Right hindlimb (tissue), 1 donor: ENCODE measurements around the gene TAF6.

Experiments
- DNase-seq: peaks from one replicate; pipeline ENCODE4 v3.0.0-alpha.2; 2018

The TAF6 gene

DNA sequence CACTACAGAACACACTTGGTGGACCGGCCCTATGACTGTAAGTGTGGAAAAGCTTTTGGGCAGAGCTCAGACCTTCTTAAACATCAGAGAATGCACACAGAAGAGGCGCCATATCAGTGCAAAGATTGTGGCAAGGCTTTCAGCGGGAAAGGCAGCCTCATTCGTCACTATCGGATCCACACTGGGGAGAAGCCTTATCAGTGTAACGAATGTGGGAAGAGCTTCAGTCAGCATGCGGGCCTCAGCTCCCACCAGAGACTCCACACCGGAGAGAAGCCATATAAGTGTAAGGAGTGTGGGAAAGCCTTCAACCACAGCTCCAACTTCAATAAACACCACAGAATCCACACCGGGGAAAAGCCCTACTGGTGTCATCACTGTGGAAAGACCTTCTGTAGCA lies 55.0 kb downstream of the TAF6 start:
- DNase-seq = no peak

DNA sequence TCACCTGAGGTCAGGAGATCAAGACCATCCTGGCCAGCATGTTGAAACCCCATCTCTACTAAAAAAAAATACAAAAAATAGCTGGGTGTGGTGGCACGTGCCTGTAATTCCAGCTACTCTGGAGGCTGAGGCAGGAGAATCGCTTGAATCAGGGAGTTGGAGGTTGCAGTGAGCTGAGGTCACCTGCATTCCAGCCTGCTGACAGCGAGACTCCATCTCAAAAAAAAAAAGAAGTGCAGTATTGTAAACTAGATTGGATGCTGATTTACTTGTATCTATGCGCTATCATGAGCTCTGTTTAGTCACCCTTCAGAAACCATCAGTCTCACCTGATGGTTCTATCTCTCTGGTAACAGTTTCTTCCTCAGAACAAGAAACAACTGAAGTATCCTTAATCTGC lies 55.8 kb downstream of the TAF6 start:
- DNase-seq = no peak

DNA sequence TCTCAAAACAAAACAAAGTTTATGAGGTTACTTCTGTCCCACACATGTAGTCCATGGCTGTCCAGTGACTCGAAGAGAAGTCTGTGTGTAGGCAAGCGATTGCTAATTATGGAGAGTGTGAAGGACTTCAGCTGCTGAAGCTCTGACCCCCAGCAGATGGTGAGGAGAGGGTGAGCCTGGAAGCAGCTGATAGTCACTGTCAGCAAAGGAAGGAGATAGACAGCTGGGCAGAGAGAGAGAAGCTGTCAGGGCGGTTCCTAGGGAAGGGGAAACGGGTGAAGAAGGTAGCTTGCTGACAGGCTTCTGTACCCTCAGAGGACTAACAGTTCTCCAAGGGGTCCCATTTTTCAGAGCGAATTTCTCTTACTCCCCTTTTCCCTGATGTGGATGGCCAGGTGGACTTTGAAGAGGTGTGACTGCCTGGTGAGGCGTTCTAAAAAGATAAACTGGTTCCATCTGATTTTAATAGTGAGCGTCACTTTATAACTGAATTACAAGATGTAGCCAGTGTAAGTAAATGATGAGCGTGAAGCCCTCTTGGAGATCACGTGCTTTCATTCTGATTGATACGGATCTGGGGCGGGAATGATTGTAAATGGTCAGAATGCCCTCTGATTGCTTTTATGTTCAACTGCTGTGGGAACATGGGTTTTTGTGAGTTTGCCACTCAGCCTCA lies 57.5 kb downstream of the TAF6 start:
- no peak for DNase-seq

- DNase-seq = no peak
Observed at GRCh38 chr7:100059251-100059739, 59.9 kb downstream of the TAF6 start.
